T-cell (primary cell): ENCODE results near the gene MYO15A. TPM values are rescaled to one million over a fixed set of nuclear protein-coding genes. Genes with fewer than 3 reads are reported as not detected.

Experiments
- ATAC-seq, 4 experiments: fragments of 200-7000 bp in 3 of 4; fragments of 150-1000 bp in 1 of 4; cut with Tn5 transposase; replicated peaks in 1 of 4; 1 replicate in 3 of 4; 2 replicates in 1 of 4; pipeline ENCODE4 v1.10.0; 2021; ENCODE audit warnings: moderate library complexity in 3 of 4, mild to moderate bottlenecking in 2 of 4, moderate number of reproducible peaks in 1 of 4
- CTCF ChIA-PET, 2 donors: fragments of 300-600 bp; sonication (Branson Sonifier 250); formaldehyde crosslinking; loops; one replicate each; lab custom pipeline; 2022; ENCODE audit warnings: antibody characterized with exemption in 2 of 2; lab: Charles Lee
- POLR2A ChIA-PET, 2 donors: fragments of 300-600 bp; sonication (Branson Sonifier 250); formaldehyde crosslinking; loops; one replicate each; lab custom pipeline; 2022; ENCODE audit warnings: antibody characterized with exemption in 2 of 2; lab: Charles Lee
- DNase-seq, 35 experiments: peaks; one replicate each; pipeline versions ENCODE4 v3.0.0 to v3.0.0-alpha.2; 2013 to 2023
- H3K27ac ChIP-seq: one replicate; pipeline ENCODE4 v1.5.1; 2013; ENCODE audit warnings: low read length
- H3K27me3 ChIP-seq, 2 experiments: replicated peaks in 1 of 2; 1 replicate in 1 of 2; 2 replicates in 1 of 2; pipeline versions ENCODE4 v1.6.1 to v1.7.0; 2013; ENCODE audit warnings: low read length in 1 of 2, mixed read lengths in 1 of 2; ENCODE audit not compliant: control insufficient read depth in 2 of 2, insufficient read depth in 2 of 2; ENCODE audit errors: extremely low read depth in 1 of 2
- H3K36me3 ChIP-seq, 2 donors: 1 replicate in 1 of 2; 2 replicates in 1 of 2; pipeline versions ENCODE4 v1.6.1 to v1.7.0; 2013; ENCODE audit warnings: low read length in 1 of 2; ENCODE audit not compliant: control insufficient read depth in 2 of 2, insufficient read depth in 1 of 2; ENCODE audit errors: extremely low read depth in 1 of 2
- H3K4me1 ChIP-seq, 2 experiments: 1 replicate in 1 of 2; 2 replicates in 1 of 2; pipeline versions ENCODE4 v1.6.1 to v1.7.0; 2013; ENCODE audit warnings: low read length in 2 of 2, mixed read lengths in 1 of 2; ENCODE audit not compliant: insufficient read depth in 2 of 2, control insufficient read depth in 1 of 2; ENCODE audit errors: extremely low read depth in 1 of 2
- H3K4me3 ChIP-seq, 2 donors: 1 replicate in 1 of 2; 2 replicates in 1 of 2; pipeline versions ENCODE4 v1.5.1 to v1.7.0; 2013; ENCODE audit warnings: mild to moderate bottlenecking in 2 of 2, low read length in 1 of 2, moderate library complexity in 1 of 2; ENCODE audit not compliant: control insufficient read depth in 1 of 2; ENCODE audit errors: extremely low read depth in 1 of 2
- H3K9me3 ChIP-seq: 2 replicates; pipeline ENCODE4 v1.7.0; 2013
- H3K27ac Mint-ChIP-seq, 2 donors: one replicate each; pipeline ENCODE4 v1.8.0; 2020 to 2021; ENCODE audit warnings: mild to moderate bottlenecking in 2 of 2, mixed read lengths in 2 of 2
- H3K27me3 Mint-ChIP-seq, 2 donors: one replicate each; pipeline ENCODE4 v1.8.0; 2021 to 2022; ENCODE audit warnings: mixed read lengths in 2 of 2
- H3K36me3 Mint-ChIP-seq: one replicate; pipeline ENCODE4 v1.8.0; 2021; ENCODE audit warnings: mixed read lengths
- H3K4me1 Mint-ChIP-seq, 3 donors: one replicate each; pipeline ENCODE4 v1.8.0; 2020 to 2022; ENCODE audit warnings: mixed read lengths in 3 of 3, mild to moderate bottlenecking in 1 of 3
- H3K4me3 Mint-ChIP-seq, 3 donors: one replicate each; pipeline ENCODE4 v1.8.0; 2020 to 2022; ENCODE audit warnings: mild to moderate bottlenecking in 3 of 3, mixed read lengths in 3 of 3, moderate library complexity in 3 of 3
- H3K9me3 Mint-ChIP-seq, 3 donors: one replicate each; pipeline ENCODE4 v1.8.0; 2020 to 2022; ENCODE audit warnings: mixed read lengths in 3 of 3
- WGBS: methylation state at CpG from one replicate; pipeline ENCODE4 v1.1.5; 2013; ENCODE audit warnings: missing lambda C conversion rate; ENCODE audit not compliant: insufficient coverage; 5-methylcytosine and 5-hydroxymethylcytosine counted together
- total RNA-seq, 35 experiments: library from RNA in 6 of 35; stranded (reverse) in 6 of 35; fragments of 120-200 nt in 1 of 35; gene quantifications; one replicate each; pipeline versions ENCODE4 v1.2.1 to v1.2.4 and lab custom pipeline; 2013 to 2026

MYO15A gene
- total RNA-seq, 5 donors from 2014 or later (not counting 1 experiment from before 2014, with no cell fraction given) = 0.76 to 1.9 (median 1.3) TPM

DNA sequence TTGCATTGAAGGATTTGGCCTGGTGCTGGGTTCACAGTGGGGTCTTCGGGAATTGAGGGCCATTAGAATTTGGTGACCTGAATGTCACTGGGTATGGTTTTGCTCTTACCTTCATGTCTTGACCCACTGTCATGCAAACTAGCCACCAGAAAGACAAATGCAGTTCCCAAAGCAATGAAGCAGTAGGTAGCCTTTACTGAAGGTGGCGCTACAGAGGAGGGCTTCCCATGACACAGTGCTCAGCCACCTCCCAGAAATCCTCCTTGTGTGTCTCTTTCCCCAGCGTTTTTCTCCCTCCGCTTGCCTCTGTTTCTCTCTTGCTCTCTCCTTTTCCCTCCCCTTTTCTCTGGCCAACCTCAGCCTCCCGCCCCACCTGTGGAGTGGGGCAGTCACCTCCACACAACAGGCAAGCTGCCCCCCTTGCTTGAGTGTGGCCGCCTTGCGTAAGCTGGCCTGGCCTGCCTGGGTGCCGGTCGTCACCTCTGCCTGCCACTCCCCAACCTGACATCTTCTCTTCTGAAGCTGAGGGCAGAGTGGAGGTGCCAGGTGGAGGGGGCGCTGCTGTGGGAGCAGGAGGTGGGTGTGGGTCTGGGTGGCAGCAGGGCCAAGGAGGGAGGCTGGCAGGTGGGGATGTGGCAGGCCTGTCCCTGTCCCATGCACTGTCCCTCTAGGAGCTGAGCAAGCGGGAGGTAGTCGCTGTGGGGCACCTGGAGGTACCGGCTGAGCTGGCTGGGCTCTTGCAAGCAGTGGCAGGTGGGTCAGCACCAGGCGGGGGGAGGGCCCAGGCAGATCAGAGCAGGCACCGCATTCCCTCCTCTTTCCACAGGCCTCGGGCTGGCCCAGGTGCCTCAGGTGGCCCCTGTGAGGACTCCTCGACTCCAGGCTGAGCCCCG is 34.7 kb downstream of the MYO15A start:
- Mint-ChIP-seq H3K27me3 (peaks cover 0 to 4% of the 10 kb centered on the region in 2 donors), H3K27ac (no peak overlapping the region), H3K4me1 (peaks cover 3 to 7% (median 4%) of the 10 kb centered on the region in 3 donors), H3K9me3 (no peaks in the 10 kb centered on the region), H3K4me3 (no peak overlapping the region), H3K36me3 (no peaks in the 10 kb centered on the region)
- WGBS = 79% methylated on average over 7 of the region's 18 CpGs
- DNase-seq (no peak), ATAC-seq (no peak)
- Histone ChIP-seq H3K4me1 (peaks cover 0 to 7% of the 10 kb centered on the region in 2 experiments), H3K27ac (no peak overlapping the region), H3K27me3 (peaks cover 0 to 22% of the 10 kb centered on the region in 2 experiments), H3K9me3 (no peaks in the 10 kb centered on the region), H3K36me3 (no peaks in the 10 kb centered on the region), H3K4me3 (no peak overlapping the region)
- ChIA-PET CTCF (no interaction called here), POLR2A (no interaction called here)

DNA sequence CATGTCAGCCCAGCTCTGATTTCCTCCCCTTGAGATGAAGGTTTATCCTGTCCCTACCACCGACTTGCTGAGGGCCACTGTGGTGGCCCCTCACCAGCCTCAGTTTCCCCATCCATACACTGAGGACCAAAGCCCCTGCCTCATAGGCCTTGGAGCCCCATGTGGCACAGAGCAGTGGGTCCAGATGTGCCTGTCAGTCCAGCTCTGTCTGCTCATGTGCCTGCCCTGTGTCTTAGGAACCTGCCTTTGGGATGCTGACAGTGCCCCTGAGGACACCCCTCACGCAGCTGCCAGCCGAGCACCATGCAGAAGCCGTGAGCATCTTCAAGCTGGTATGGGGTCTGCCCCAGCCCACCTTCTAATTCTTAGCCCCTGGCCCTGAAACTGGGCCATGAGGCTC is 35.7 kb downstream of the MYO15A start:
- no peak overlapping the region for H3K27ac Mint-ChIP-seq
- CTCF ChIA-PET = no interaction called here

DNA sequence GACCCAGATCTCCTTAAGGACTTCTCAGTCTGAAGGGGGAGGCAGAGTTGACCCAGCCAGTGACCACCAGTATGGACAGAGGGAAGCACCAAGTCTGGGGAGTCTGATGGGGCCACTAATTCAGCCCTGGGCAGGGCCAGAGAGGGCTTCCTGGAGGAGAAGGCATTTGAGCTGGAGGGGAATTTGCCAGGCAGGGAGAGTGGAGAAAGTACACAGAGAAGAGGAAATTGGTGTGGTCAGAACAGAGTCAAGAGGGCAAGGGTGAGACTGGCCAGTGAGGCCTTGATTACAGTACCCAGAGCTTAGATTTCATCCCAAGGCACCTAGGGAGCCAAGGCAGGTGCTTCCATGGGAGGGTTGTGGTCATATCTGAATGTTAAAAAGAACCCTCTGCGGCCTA is 36.3 kb downstream of the MYO15A start:
- H3K27ac ChIP-seq = no peak overlapping the region
- H3K27me3 ChIP-seq = peaks cover 0 to 31% of the 10 kb centered on the region in 2 experiments
- peaks cover 3 to 7% (median 4%) of the 10 kb centered on the region in 3 donors for H3K4me1 Mint-ChIP-seq
- H3K27me3 Mint-ChIP-seq = peaks cover 0 to 4% of the 10 kb centered on the region in 2 donors
- WGBS = 100% methylated on average over 1 of the region's 1 CpG
- POLR2A ChIA-PET = no interaction called here
- no peaks in the 10 kb centered on the region for H3K9me3 Mint-ChIP-seq
- DNase-seq (no peak), ATAC-seq (no peak)
- H3K36me3 ChIP-seq = no peaks in the 10 kb centered on the region
- no peak overlapping the region for H3K4me3 Mint-ChIP-seq
- no peak overlapping the region for H3K27ac Mint-ChIP-seq
- CTCF ChIA-PET = no interaction called here
- H3K4me3 ChIP-seq = no peak overlapping the region
- peaks cover 0 to 7% of the 10 kb centered on the region in 2 experiments for H3K4me1 ChIP-seq
- no peaks in the 10 kb centered on the region for H3K9me3 ChIP-seq
- H3K36me3 Mint-ChIP-seq = no peaks in the 10 kb centered on the region

More for the DNA sequence above, 35.7 kb downstream of the MYO15A start:
- Histone ChIP-seq H3K27me3 (peaks cover 0 to 29% of the 10 kb centered on the region in 2 experiments), H3K9me3 (no peaks in the 10 kb centered on the region), H3K4me1 (peaks cover 0 to 7% of the 10 kb centered on the region in 2 experiments), H3K36me3 (no peaks in the 10 kb centered on the region), H3K4me3 (no peak overlapping the region), H3K27ac (no peak overlapping the region)
- DNase-seq (no peak), ATAC-seq (no peak)
- 85% methylated on average over 2 of the region's 4 CpGs for WGBS
- Mint-ChIP-seq H3K9me3 (no peaks in the 10 kb centered on the region), H3K4me3 (no peak overlapping the region), H3K27me3 (peaks cover 0 to 4% of the 10 kb centered on the region in 2 donors), H3K4me1 (peaks cover 3 to 7% (median 4%) of the 10 kb centered on the region in 3 donors), H3K36me3 (no peaks in the 10 kb centered on the region)
- POLR2A ChIA-PET = no interaction called here

DNA sequence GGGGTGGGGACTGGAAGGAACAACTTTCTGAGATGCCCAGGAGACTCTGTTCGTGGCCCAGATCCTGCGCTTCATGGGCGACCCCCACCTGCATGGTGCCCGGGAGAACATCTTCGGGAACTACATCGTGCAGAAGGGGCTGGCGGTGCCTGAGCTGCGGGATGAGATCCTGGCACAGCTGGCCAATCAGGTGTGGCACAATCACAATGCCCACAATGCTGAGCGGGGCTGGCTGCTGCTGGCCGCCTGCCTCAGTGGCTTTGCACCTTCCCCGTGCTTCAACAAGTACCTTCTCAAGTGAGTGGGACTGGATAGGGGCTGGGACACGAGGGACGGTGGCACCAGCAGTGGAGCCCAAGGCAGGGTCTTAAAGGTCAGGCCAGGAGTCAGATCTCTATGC is 37.3 kb downstream of the MYO15A start:
- ChIA-PET CTCF (no interaction called here), POLR2A (no interaction called here)
- Mint-ChIP-seq H3K36me3 (no peaks in the 10 kb centered on the region), H3K4me3 (no peak overlapping the region), H3K4me1 (peaks cover 3 to 7% (median 4%) of the 10 kb centered on the region in 3 donors), H3K27ac (no peak overlapping the region), H3K27me3 (peaks cover 0 to 4% of the 10 kb centered on the region in 2 donors), H3K9me3 (no peaks in the 10 kb centered on the region)
- DNase-seq = no peak
- 85% methylated on average over 13 of the region's 13 CpGs for WGBS
- Histone ChIP-seq H3K36me3 (no peaks in the 10 kb centered on the region), H3K4me1 (peaks cover 0 to 7% of the 10 kb centered on the region in 2 experiments), H3K9me3 (no peaks in the 10 kb centered on the region), H3K27ac (no peak overlapping the region), H3K27me3 (peaks cover 0 to 23% of the 10 kb centered on the region in 2 experiments), H3K4me3 (no peak overlapping the region)
- ATAC-seq = no peak

GRCh38 chr17:18146259-18146658 is 37.7 kb downstream of the MYO15A start:
- Histone ChIP-seq H3K27me3 (peaks cover 0 to 20% of the 10 kb centered on the region in 2 experiments), H3K9me3 (no peaks in the 10 kb centered on the region), H3K27ac (no peak overlapping the region), H3K36me3 (no peaks in the 10 kb centered on the region), H3K4me3 (no peak overlapping the region), H3K4me1 (peaks cover 0 to 3% of the 10 kb centered on the region in 2 experiments)
- DNase-seq (no peak), ATAC-seq (no peak)
- Mint-ChIP-seq H3K4me1 (peaks cover 0 to 2% (median under 1%) of the 10 kb centered on the region in 3 donors), H3K36me3 (no peaks in the 10 kb centered on the region), H3K27me3 (peaks cover 0 to 1% of the 10 kb centered on the region in 2 donors), H3K27ac (no peak overlapping the region), H3K9me3 (no peaks in the 10 kb centered on the region), H3K4me3 (no peak overlapping the region)
- 100% methylated on average over 1 of the region's 2 CpGs for WGBS
- POLR2A ChIA-PET = no interaction called here
- CTCF ChIA-PET = no interaction called here

GRCh38 chr17:18146980-18147379 is 38.4 kb downstream of the MYO15A start:
- no peaks in the 10 kb centered on the region for H3K36me3 Mint-ChIP-seq
- H3K4me3 Mint-ChIP-seq = no peak overlapping the region
- Histone ChIP-seq H3K4me1 (no peaks in the 10 kb centered on the region), H3K36me3 (no peaks in the 10 kb centered on the region), H3K27me3 (peaks cover 0 to 13% of the 10 kb centered on the region in 2 experiments), H3K27ac (no peak overlapping the region), H3K9me3 (no peaks in the 10 kb centered on the region), H3K4me3 (no peak overlapping the region)
- WGBS = 62% methylated on average over 2 of the region's 3 CpGs
- ChIA-PET CTCF (no interaction called here), POLR2A (no interaction called here)
- no peak for ATAC-seq
- H3K9me3 Mint-ChIP-seq = no peaks in the 10 kb centered on the region
- no peaks in the 10 kb centered on the region for H3K27me3 Mint-ChIP-seq
- no peaks in the 10 kb centered on the region for H3K4me1 Mint-ChIP-seq
- DNase-seq = no peak
- H3K27ac Mint-ChIP-seq = no peak overlapping the region
